Left lung (tissue), 10 donors: Measurements from ENCODE around the gene CCDC85B. TPM values are rescaled to one million over a fixed set of nuclear protein-coding genes. Genes with fewer than 3 reads are reported as not detected.
"Not testable (repeated sequence)": the region's sequence is repeated elsewhere in the genome, so short reads cannot be mapped to it uniquely, and the experiment has no call there.

Experiments
- ATAC-seq: fragments of 200-7000 bp; cut with Tn5 transposase; one replicate; pipeline ENCODE4 v1.9.1; 2020; ENCODE audit warnings: moderate library complexity
- DNase-seq, 4 donors: peaks; one replicate each; pipeline ENCODE4 v3.0.0-alpha.2; 2013 to 2020
- H3K27ac ChIP-seq, 2 donors: fragments of 200-600 bp; sonication (generic) in 1 of 2; one replicate each; pipeline versions ENCODE4 v1.5.0 to v1.8.0; 2020 to 2021
- H3K27me3 ChIP-seq, 2 donors: fragments of 200-600 bp; sonication (generic) in 1 of 2; one replicate each; pipeline versions ENCODE4 v1.5.0 to v1.8.0; 2020 to 2021
- H3K36me3 ChIP-seq, 2 donors: fragments of 200-600 bp; sonication (generic) in 1 of 2; one replicate each; pipeline versions ENCODE4 v1.5.0 to v1.8.0; 2020 to 2021
- H3K4me1 ChIP-seq, 2 donors: fragments of 200-600 bp; one replicate each; pipeline ENCODE4 v1.8.0; 2021
- H3K4me3 ChIP-seq, 2 donors: fragments of 200-600 bp; sonication (generic) in 1 of 2; one replicate each; pipeline versions ENCODE4 v1.5.0 to v1.8.0; 2020 to 2021; ENCODE audit warnings: mild to moderate bottlenecking in 1 of 2
- H3K9me3 ChIP-seq, 2 donors: fragments of 200-600 bp; sonication (generic) in 1 of 2; one replicate each; pipeline versions ENCODE4 v1.5.0 to v1.8.0; 2020 to 2021
- CTCF ChIP-seq, 2 donors: fragments of 200-600 bp; sonication (generic) in 1 of 2; IDR thresholded peaks; one replicate each; pipeline versions ENCODE4 v1.5.0 to v1.8.0; 2021; ENCODE audit warnings: antibody characterized with exemption in 2 of 2
- intact Hi-C, 2 donors: fragments of 100-400 bp; cut with DNase I; formaldehyde crosslinking; loops; one replicate each; pipeline versions ENCODE4 v1.11.2 to v1.14.2; 2022
- polyA plus RNA-seq, 6 donors: library from polyadenylated mRNA; unstranded; fragments of 120-200 nt; gene quantifications; one replicate each; pipeline ENCODE4 v1.2.1, GENCODE V29; 2013; ENCODE audit not compliant: insufficient read length in 6 of 6
- total RNA-seq, 2 donors: library from RNA; stranded (reverse); fragmentation: NEBNext Ultra II Directional; extraction: Animal tissue kit (Norgen Biotek cat#: 25700); gene quantifications; one replicate each; pipeline ENCODE4 v1.2.1, GENCODE V29; 2021
- donor health status: DM: no; HTN: yes; CAD: no.
- donor health status: DM: no; HTN: no; CAD: no.

Gene CCDC85B
- total and polyA plus RNA-seq, 8 donors, result 10.0 to 32.0 (median 19.0) TPM

GRCh38 chr11:65887723-65888162 is 2.7 kb upstream of the CCDC85B start:
- TF ChIP-seq CTCF (IDR thresholded peaks at IDR 0.05), result no peak
- Histone ChIP-seq H3K4me3 (peak overlapping the region; percentile 73 to 87), H3K27me3 (no peaks in the 10 kb centered on the region), H3K27ac (peak overlapping the region; percentile 95 to 97), H3K9me3 (no peaks in the 10 kb centered on the region), H3K36me3 (peaks cover 0 to 51% of the 10 kb centered on the region in 2 donors), H3K4me1 (peaks cover 20 to 69% of the 10 kb centered on the region in 2 donors)
- intact Hi-C loops, result loop anchor here in 1 of 2 donors (10.0 kb wide), 1 partner anchor 97 kb away; no protein-coding TSS in a partner anchor
- peak in 2 of 4 donors; percentile 19 to 86 for DNase-seq
- no peak for ATAC-seq

GRCh38 chr11:65888163-65888814 is 2.2 kb upstream of the CCDC85B start, which contains the start of gene FIBP:
Gene FIBP, minus strand, starts transcription at chr11:65888471. Its CDS starts 53 bp downstream, at chr11:65888418.
- H3K9me3 ChIP-seq, result no peaks in the 10 kb centered on the region
- DNase-seq (peak; percentile 96 to 99 (median 98)), ATAC-seq (peak; percentile 86)
- peak within 1 kb of the TSS; percentile 95 to 97 for H3K27ac ChIP-seq
- TF ChIP-seq CTCF (IDR thresholded peaks at IDR 0.05), result peak; percentile 64 to 95
- peak within 1 kb of the TSS; percentile 73 to 87 for H3K4me3 ChIP-seq
- H3K36me3 ChIP-seq, result peaks cover 0 to 46% of the 10 kb centered on the region in 2 donors
- H3K4me1 ChIP-seq, result peaks cover 20 to 74% of the 10 kb centered on the region in 2 donors
- H3K27me3 ChIP-seq, result no peaks in the 10 kb centered on the region
- intact Hi-C loops, result loop anchor here in 1 of 2 donors (10.0 kb wide), 1 partner anchor 97 kb away; no protein-coding TSS in a partner anchor

GRCh38 chr11:65891219-65892136 is 1.0 kb downstream of the CCDC85B start:
- ATAC-seq (no peak), DNase-seq (peak in 2 of 4 donors; percentile 49 to 90)
- H3K4me3 ChIP-seq, result peak overlapping the region; percentile 52 to 70
- intact Hi-C loops, result no loop called here
- peaks cover 20 to 89% of the 10 kb centered on the region in 2 donors for H3K4me1 ChIP-seq
- peaks cover 0 to 30% of the 10 kb centered on the region in 2 donors for H3K36me3 ChIP-seq
- no peaks in the 10 kb centered on the region for H3K27me3 ChIP-seq
- no peak for TF ChIP-seq CTCF (IDR thresholded peaks at IDR 0.05)
- H3K27ac ChIP-seq, result peak overlapping the region; percentile 95 to 97
- H3K9me3 ChIP-seq, result no peaks in the 10 kb centered on the region

- H3K36me3 ChIP-seq, result peaks cover 0 to 30% of the 10 kb centered on the region in 2 donors
- ATAC-seq, intact Hi-C loops, H3K9me3 ChIP-seq, H3K27me3 ChIP-seq: not testable (repeated sequence)
- peak in 1 of 4 donors; percentile 33 for DNase-seq
- peaks cover 20 to 89% of the 10 kb centered on the region in 2 donors for H3K4me1 ChIP-seq
- peak overlapping the region; percentile 95 to 97 for H3K27ac ChIP-seq
- peak overlapping the region; percentile 52 to 70 for H3K4me3 ChIP-seq
Measured at GRCh38 chr11:65892137-65892540, 1.7 kb downstream of the CCDC85B start.

- intact Hi-C loops, result no loop called here
- peaks cover 15 to 89% of the 10 kb centered on the region in 2 donors for H3K4me1 ChIP-seq
- H3K4me3 ChIP-seq, result peak overlapping the region in 1 of 2 donors; percentile 70
- H3K36me3 ChIP-seq, result peaks cover 0 to 30% of the 10 kb centered on the region in 2 donors
- H3K27ac ChIP-seq, result peak overlapping the region; percentile 95 to 97
- no peaks in the 10 kb centered on the region for H3K27me3 ChIP-seq
- H3K9me3 ChIP-seq, result no peaks in the 10 kb centered on the region
- no peak for TF ChIP-seq CTCF (IDR thresholded peaks at IDR 0.05)
- ATAC-seq (no peak), DNase-seq (peak in 1 of 4 donors; percentile 43)
Measured at GRCh38 chr11:65892661-65893317, 2.3 kb downstream of the CCDC85B start.
